NCI-H510A (cell line): ENCODE results near the gene RBMY1J.
"Not testable (repeated sequence)": the region's sequence is repeated elsewhere in the genome, so short reads cannot be mapped to it uniquely, and the experiment has no call there.

ENCODE experiments used
- DNase-seq: peaks from one replicate; lab custom pipeline; 2025; lab: John Stamatoyannopoulos, UW

RBMY1J gene

GRCh38 chrY:22403110-22403509 is at the start of gene RBMY1J:
Gene RBMY1J (plus strand): TSS chrY:22403410. CDS start chrY:22405448, 2,038 bp downstream.
- not testable (repeated sequence) for DNase-seq

DNA sequence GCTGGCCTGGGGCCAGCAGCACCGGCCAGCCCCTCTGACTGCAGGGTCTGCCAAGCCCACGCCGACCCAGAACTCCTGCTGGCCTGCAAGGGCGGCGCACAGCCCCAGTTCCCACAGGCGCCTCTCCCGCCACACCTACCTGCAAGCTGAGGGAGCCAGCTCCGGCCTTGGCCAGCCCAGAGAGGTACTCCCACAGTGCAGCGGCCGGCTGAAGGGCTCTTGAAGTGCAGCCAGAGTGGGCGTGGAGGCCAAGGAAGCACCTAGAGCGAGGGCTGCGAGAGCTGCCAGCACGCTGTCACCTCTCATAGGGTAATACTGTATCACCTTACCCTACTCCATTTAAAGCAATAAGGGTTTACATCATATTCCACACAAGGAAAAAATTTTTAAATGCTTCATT is 35.8 kb upstream of the RBMY1J start:
- no peak for DNase-seq

DNA sequence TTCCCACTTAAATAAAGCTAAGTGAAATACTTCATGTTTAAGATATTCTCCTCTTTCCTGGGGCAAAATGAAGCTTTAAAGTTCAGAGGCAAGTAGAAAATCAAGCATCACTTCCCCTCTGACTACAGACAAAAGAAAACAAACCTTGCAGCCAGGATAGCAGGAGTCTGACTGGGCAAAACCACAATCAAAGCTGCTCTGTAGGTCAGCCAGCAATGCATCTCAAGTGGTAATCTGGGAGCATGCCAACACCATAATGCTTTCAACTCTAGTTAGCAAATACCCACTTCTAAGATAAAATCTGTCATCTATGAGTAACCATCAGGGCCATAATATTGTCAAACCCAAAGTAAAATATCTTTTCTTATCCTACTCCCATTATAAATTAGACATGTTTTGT is 32.6 kb upstream of the RBMY1J start:
- no peak for DNase-seq

DNA sequence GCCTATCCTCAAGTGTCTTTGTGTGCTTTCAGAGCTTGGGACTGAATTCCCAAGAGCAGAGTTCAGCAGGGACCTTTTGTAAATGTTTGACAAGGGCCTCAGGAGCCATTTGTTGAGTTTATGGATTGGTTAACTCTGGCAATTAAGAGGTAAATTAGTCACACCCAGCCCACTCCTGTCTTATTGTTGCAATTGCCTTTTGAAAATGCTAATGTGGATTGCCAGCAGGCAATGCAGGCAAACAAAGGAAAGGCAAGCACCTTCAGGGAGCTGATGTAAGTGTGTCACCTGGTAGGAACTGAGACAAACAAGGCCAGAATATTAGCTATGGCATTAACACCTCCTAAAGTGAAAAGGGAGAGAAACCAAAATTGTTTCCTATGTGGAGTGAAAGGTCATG is 29.7 kb upstream of the RBMY1J start:
- DNase-seq: no peak

DNA sequence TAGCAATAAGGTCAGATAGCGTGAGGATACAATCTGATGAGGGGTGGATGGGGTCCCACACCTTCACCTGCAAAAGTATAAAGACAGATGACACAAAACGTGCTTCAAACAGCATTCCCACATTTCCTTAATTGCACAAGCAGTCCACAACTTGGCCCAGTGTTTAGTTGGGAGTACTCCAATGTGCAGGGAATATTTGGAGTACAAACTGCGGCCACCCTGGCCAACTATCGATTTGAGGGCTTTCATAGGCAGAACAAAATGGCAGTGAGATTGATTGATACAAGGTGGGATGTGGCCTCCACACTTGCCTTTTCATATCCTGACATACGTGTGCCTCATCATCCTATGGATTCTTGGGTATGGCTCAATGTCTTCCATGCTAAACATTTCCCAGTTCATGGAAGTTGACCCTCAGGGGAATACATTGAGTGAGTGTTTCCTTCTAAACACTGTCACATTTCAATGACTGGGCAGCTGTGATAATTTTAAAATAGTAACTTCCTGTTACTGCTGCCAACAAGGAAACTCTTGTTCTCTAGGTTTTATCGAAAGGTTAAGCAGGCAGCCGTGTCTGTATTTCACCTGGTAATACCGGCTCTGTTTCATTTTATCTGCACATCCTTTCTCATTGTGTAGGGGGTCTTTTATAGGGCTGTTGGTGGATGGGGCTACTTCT is 41.6 kb downstream of the RBMY1J start:
- DNase-seq: not testable (repeated sequence)

GRCh38 chrY:22455522-22455921 is 52.3 kb downstream of the RBMY1J start:
- not testable (repeated sequence) for DNase-seq

- not testable (repeated sequence) for DNase-seq
Measured at GRCh38 chrY:22461962-22462361, 58.8 kb downstream of the RBMY1J start.
